Adrenal gland (tissue), 12 donors: ENCODE data around the gene L3MBTL2. TPM values are rescaled to one million over a fixed set of nuclear protein-coding genes. Genes with fewer than 3 reads are reported as not detected.

Source experiments
- DNase-seq, 7 donors: peaks; one replicate each; pipeline ENCODE4 v3.0.0-alpha.2; 2019 to 2020
- H3K27ac ChIP-seq, 5 donors: fragments of 200-600 bp; sonication (generic) in 4 of 5; 1 replicate in 3 of 5; 2 replicates in 2 of 5; pipeline versions ENCODE4 v1.5.1 to v1.8.0; 2016 to 2020; ENCODE audit warnings: mild to moderate bottlenecking in 1 of 5
- H3K27me3 ChIP-seq: fragments of 200-600 bp; 2 replicates; pipeline ENCODE4 v1.8.0; 2021
- H3K36me3 ChIP-seq, 2 donors: fragments of 200-600 bp; replicated peaks in 1 of 2; 1 replicate in 1 of 2; 2 replicates in 1 of 2; pipeline versions ENCODE4 v1.5.1 to v1.8.0; 2018 to 2022
- H3K4me1 ChIP-seq, 2 donors: fragments of 200-600 bp; replicated peaks in 1 of 2; 1 replicate in 1 of 2; 2 replicates in 1 of 2; pipeline versions ENCODE4 v1.5.1 to v1.8.0; 2018 to 2021
- H3K4me3 ChIP-seq, 4 donors: fragments of 200-600 bp; sonication (generic) in 3 of 4; one replicate each; pipeline ENCODE4 v1.5.1; 2016 to 2018
- H3K9me3 ChIP-seq, 3 donors: fragments of 200-600 bp; sonication (generic) in 1 of 3; replicated peaks in 1 of 3; 1 replicate in 2 of 3; 2 replicates in 1 of 3; pipeline versions ENCODE4 v1.5.1 to v1.8.0; 2016 to 2021
- POLR2A ChIP-seq, 2 donors: fragments of 450-650 bp; IDR thresholded peaks; one replicate each; pipeline ENCODE4 v1.6.1; 2017; ENCODE audit warnings: antibody characterized with exemption in 2 of 2, mild to moderate bottlenecking in 2 of 2, moderate library complexity in 1 of 2
- WGBS, 4 donors: extraction: QIAGEN DNeasy Blood & Tissue Kit in 2 of 4; methylation state at CpG; one replicate each; pipeline versions ENCODE4 v1.1.5 to v1.1.7; 2013 to 2017; 5-methylcytosine and 5-hydroxymethylcytosine counted together
- intact Hi-C, 2 donors: fragments of 100-400 bp; cut with DNase I; formaldehyde crosslinking; loops; one replicate each; pipeline versions ENCODE4 v1.14.1 to v1.15.0; 2022 to 2023
- polyA plus RNA-seq, 3 donors: library from polyadenylated mRNA; stranded (reverse); fragments of 200-250 nt in 2 of 3; fragments of 350-450 nt in 1 of 3; fragmentation: Illumina TruSeq in 1 of 3; extraction: RNeasy Lipid Tissue Mini Kit (QIAGEN cat#74804) in 1 of 3; gene quantifications; one replicate each; pipeline ENCODE4 v1.2.3, GENCODE V29; 2013 to 2014
- total RNA-seq, 9 donors: library from RNA; depleted of rRNA in 4 of 9; stranded (reverse); fragments of >200 nt in 4 of 9; fragments of 120-200 nt in 1 of 9; fragmentation: NEBNext Ultra II Directional in 1 of 9; extraction: Animal tissue kit (Norgen Biotek cat#: 25700) in 1 of 9; gene quantifications; one replicate each; pipeline versions ENCODE4 v1.1.0 to v1.2.4, GENCODE V29; 2013 to 2023
- TF ChIP-seq, protein P1 (sequence below), 6 experiments: fragments of 450-650 bp in 4 of 6; fragments of 200-600 bp in 2 of 6; sonication (generic) in 1 of 6; IDR thresholded peaks; 1 replicate in 5 of 6; 2 replicates in 1 of 6; pipeline versions ENCODE4 v1.5.1 to v1.8.0; 2016 to 2021; ENCODE audit warnings: antibody characterized with exemption in 6 of 6, mild to moderate bottlenecking in 2 of 6, moderate library complexity in 1 of 6
- donor health status: healthy with polysubstance abuse.
- donor health status: Bipolar disorder and iron deficiency.
- donor health status: DM: yes; HTN: yes; CAD: no.
- donor health status: DM: no; HTN: no; CAD: no.
- donor health status: DM: no; HTN: no; CAD: no.
- donor health status: DM: yes; HTN: yes; CAD: no.

Gene L3MBTL2
- total and polyA plus RNA-seq, 12 donors = 16.1 to 31.9 (median 22.9) TPM

- peak overlapping the region; percentile 41 to 86 (median 64) for H3K27ac ChIP-seq
- H3K4me3 ChIP-seq = no peak overlapping the region
- DNase-seq = peak; percentile 85 to 98 (median 94)
- 45 to 62% (median 51%) methylated on average over 15 to 19 of the region's 19 CpGs for WGBS, 4 donors
- peaks cover 32% of the 10 kb centered on the region in 2 donors for H3K4me1 ChIP-seq
- intact Hi-C loops = no loop called here
- no peaks in the 10 kb centered on the region for H3K27me3 ChIP-seq
- TF ChIP-seq POLR2A (IDR thresholded peaks at IDR 0.05) = no peak
- TF ChIP-seq, protein P1, sequence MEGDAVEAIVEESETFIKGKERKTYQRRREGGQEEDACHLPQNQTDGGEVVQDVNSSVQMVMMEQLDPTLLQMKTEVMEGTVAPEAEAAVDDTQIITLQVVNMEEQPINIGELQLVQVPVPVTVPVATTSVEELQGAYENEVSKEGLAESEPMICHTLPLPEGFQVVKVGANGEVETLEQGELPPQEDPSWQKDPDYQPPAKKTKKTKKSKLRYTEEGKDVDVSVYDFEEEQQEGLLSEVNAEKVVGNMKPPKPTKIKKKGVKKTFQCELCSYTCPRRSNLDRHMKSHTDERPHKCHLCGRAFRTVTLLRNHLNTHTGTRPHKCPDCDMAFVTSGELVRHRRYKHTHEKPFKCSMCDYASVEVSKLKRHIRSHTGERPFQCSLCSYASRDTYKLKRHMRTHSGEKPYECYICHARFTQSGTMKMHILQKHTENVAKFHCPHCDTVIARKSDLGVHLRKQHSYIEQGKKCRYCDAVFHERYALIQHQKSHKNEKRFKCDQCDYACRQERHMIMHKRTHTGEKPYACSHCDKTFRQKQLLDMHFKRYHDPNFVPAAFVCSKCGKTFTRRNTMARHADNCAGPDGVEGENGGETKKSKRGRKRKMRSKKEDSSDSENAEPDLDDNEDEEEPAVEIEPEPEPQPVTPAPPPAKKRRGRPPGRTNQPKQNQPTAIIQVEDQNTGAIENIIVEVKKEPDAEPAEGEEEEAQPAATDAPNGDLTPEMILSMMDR (IDR thresholded peaks at IDR 0.05) = no peak
- H3K36me3 ChIP-seq = no peaks in the 10 kb centered on the region
- no peaks in the 10 kb centered on the region for H3K9me3 ChIP-seq
These were observed 29.9 kb downstream of the L3MBTL2 start for GRCh38 chr22:41234815-41235695.

GRCh38 chr22:41237036-41237706 lies 32.1 kb downstream of the L3MBTL2 start:
- H3K36me3 ChIP-seq = no peaks in the 10 kb centered on the region
- H3K27me3 ChIP-seq = no peaks in the 10 kb centered on the region
- intact Hi-C loops = no loop called here
- peaks cover 30 to 32% of the 10 kb centered on the region in 2 donors for H3K4me1 ChIP-seq
- TF ChIP-seq POLR2A (IDR thresholded peaks at IDR 0.05) = no peak
- TF ChIP-seq, protein P1 (IDR thresholded peaks at IDR 0.05) = peak in 3 of 6 experiments; percentile 5 to 41 (median 22)
- H3K27ac ChIP-seq = peak overlapping the region in 1 of 5 donors; percentile 21
- H3K9me3 ChIP-seq = no peaks in the 10 kb centered on the region
- peak overlapping the region in 1 of 4 donors; percentile 59 for H3K4me3 ChIP-seq
- no peak for DNase-seq
- 66 to 88% (median 70%) methylated on average over 13 to 33 of the region's 33 CpGs for WGBS, 4 donors

- WGBS, 4 donors = 31 to 47% (median 35%) methylated on average over 26 to 97 of the region's 97 CpGs; no CpG with 5 or more reads in 1 of the 4 donors
- Histone ChIP-seq H3K4me3 (peak overlapping the region in 1 of 4 donors; percentile 59), H3K27ac (peak overlapping the region in 1 of 5 donors; percentile 21), H3K36me3 (no peaks in the 10 kb centered on the region), H3K4me1 (peaks cover 23 to 24% of the 10 kb centered on the region in 2 donors), H3K9me3 (no peaks in the 10 kb centered on the region), H3K27me3 (no peaks in the 10 kb centered on the region)
- peak in 6 of 7 donors; percentile 49 to 80 (median 58) for DNase-seq
- TF ChIP-seq POLR2A (IDR thresholded peaks at IDR 0.05) = no peak
- TF ChIP-seq, protein P1 (IDR thresholded peaks at IDR 0.05) = peak in 4 of 6 experiments; percentile 3 to 52 (median 29)
- intact Hi-C loops = no loop called here
These were observed 32.8 kb downstream of the L3MBTL2 start for GRCh38 chr22:41237707-41238569.
